ENCODE data around the gene RBBP9. TPM values are rescaled to one million over a fixed set of nuclear protein-coding genes. Genes with fewer than 3 reads are reported as not detected.
"Not testable (repeated sequence)": the region's sequence is repeated elsewhere in the genome, so short reads cannot be mapped to it uniquely, and the experiment has no call there.

Gene RBBP9
- total RNA-seq, 1 experiment from 2014 or later: 6.8 TPM

- peaks cover 84% of the 10 kb centered on the region for H3K36me3 Mint-ChIP-seq (ENCODE audit: insufficient read depth, unreplicated experiment)
- POLR2A ChIA-PET: interaction anchor here (3.9 kb wide), 1 partner anchor 19 kb away, joined by 23 read pairs; the partner anchor contains the start of gene SEC23B
- intact Hi-C loops (cut with micrococcal nuclease): no loop called here
- CTCF ChIA-PET: interaction anchor here (0.6 to 1.6 kb wide), 2 partner anchors 114 to 262 kb away, joined by 3 to 4 read pairs; no protein-coding TSS in a partner anchor
- no peaks in the 10 kb centered on the region for H3K9me3 Mint-ChIP-seq (ENCODE audit: unreplicated experiment)
- no peaks in the 10 kb centered on the region for H3K27me3 Mint-ChIP-seq (ENCODE audit: insufficient read depth, unreplicated experiment)
- DNase-seq (ENCODE audit: unreplicated experiment): no peak
- no peak overlapping the region for H3K4me3 Mint-ChIP-seq (ENCODE audit: unreplicated experiment)
- no peak overlapping the region for H3K27ac Mint-ChIP-seq (ENCODE audit: low read depth, unreplicated experiment)
- H3K4me1 Mint-ChIP-seq (ENCODE audit: insufficient read depth, unreplicated experiment): peaks cover 14% of the 10 kb centered on the region
- no TSS peak for BruUV-seq (replicated peaks)
- TF ChIP-seq CTCF (IDR thresholded peaks at IDR 0.05; ENCODE audit: unreplicated experiment): no peak
Measured at GRCh38 chr20:18527339-18527738, 30.3 kb upstream of the RBBP9 start.

GRCh38 chr20:18526761-18527160 is 29.7 kb upstream of the RBBP9 start:
- ChIA-PET POLR2A (interaction anchor here (3.9 kb wide), 1 partner anchor 18 kb away, joined by 23 read pairs; the partner anchor contains the start of gene SEC23B), CTCF (interaction anchor here (1.6 kb wide), 1 partner anchor 113 kb away, joined by 3 read pairs; no protein-coding TSS in a partner anchor)
- H3K27ac Mint-ChIP-seq (ENCODE audit: low read depth, unreplicated experiment); H3K9me3 Mint-ChIP-seq (ENCODE audit: unreplicated experiment); BruUV-seq (replicated peaks); intact Hi-C loops (cut with micrococcal nuclease); DNase-seq (ENCODE audit: unreplicated experiment); H3K27me3 Mint-ChIP-seq (ENCODE audit: insufficient read depth, unreplicated experiment); H3K4me3 Mint-ChIP-seq (ENCODE audit: unreplicated experiment): not testable (repeated sequence)
- H3K4me1 Mint-ChIP-seq (ENCODE audit: insufficient read depth, unreplicated experiment): peaks cover 14% of the 10 kb centered on the region
- peaks cover 79% of the 10 kb centered on the region for H3K36me3 Mint-ChIP-seq (ENCODE audit: insufficient read depth, unreplicated experiment)

- Mint-ChIP-seq H3K27me3 (ENCODE audit: insufficient read depth, unreplicated experiment) (no peaks in the 10 kb centered on the region), H3K36me3 (ENCODE audit: insufficient read depth, unreplicated experiment) (peaks cover 59% of the 10 kb centered on the region), H3K27ac (ENCODE audit: low read depth, unreplicated experiment) (no peak overlapping the region), H3K4me3 (ENCODE audit: unreplicated experiment) (peak overlapping the region; percentile 30), H3K9me3 (ENCODE audit: unreplicated experiment) (no peaks in the 10 kb centered on the region), H3K4me1 (ENCODE audit: insufficient read depth, unreplicated experiment) (peaks cover 14% of the 10 kb centered on the region)
- BruUV-seq (replicated peaks): no TSS peak
- TF ChIP-seq CTCF (IDR thresholded peaks at IDR 0.05; ENCODE audit: unreplicated experiment): no peak
- POLR2A ChIA-PET: interaction anchor here (0.7 to 3.2 kb wide), 6 partner anchors 10 to 557 kb away, joined by 3 to 31 read pairs (median 8); partner anchors contain the start of genes DZANK1, POLR3F, RBBP9 and SEC23B
- peak; percentile 65 for DNase-seq (ENCODE audit: unreplicated experiment)
- intact Hi-C loops (cut with micrococcal nuclease): no loop called here
- CTCF ChIA-PET: interaction anchor here (0.6 to 1.1 kb wide), 4 partner anchors 9 to 29 kb away, joined by 3 to 4 read pairs (median 3); no protein-coding TSS in a partner anchor
Measured at GRCh38 chr20:18524646-18525045, 27.6 kb upstream of the RBBP9 start.

- no peak for DNase-seq (ENCODE audit: unreplicated experiment)
- CTCF ChIA-PET: interaction anchor here (0.8 kb wide), 1 partner anchor 8 kb away, joined by 3 read pairs; no protein-coding TSS in a partner anchor
- Mint-ChIP-seq H3K36me3 (ENCODE audit: insufficient read depth, unreplicated experiment) (peaks cover 43% of the 10 kb centered on the region), H3K4me1 (ENCODE audit: insufficient read depth, unreplicated experiment) (peaks cover 14% of the 10 kb centered on the region), H3K9me3 (ENCODE audit: unreplicated experiment) (no peaks in the 10 kb centered on the region), H3K27ac (ENCODE audit: low read depth, unreplicated experiment) (no peak overlapping the region), H3K27me3 (ENCODE audit: insufficient read depth, unreplicated experiment) (no peaks in the 10 kb centered on the region), H3K4me3 (ENCODE audit: unreplicated experiment) (no peak overlapping the region)
- BruUV-seq (replicated peaks): no TSS peak
- TF ChIP-seq CTCF (IDR thresholded peaks at IDR 0.05; ENCODE audit: unreplicated experiment): no peak
- intact Hi-C loops (cut with micrococcal nuclease): no loop called here
- POLR2A ChIA-PET: interaction anchor here (3.2 kb wide), 1 partner anchor 15 kb away, joined by 31 read pairs; the partner anchor contains the start of gene SEC23B
Measured at GRCh38 chr20:18523066-18523465, 26.0 kb upstream of the RBBP9 start.

GRCh38 chr20:18522066-18522465 is 25.0 kb upstream of the RBBP9 start:
- H3K4me3 Mint-ChIP-seq (ENCODE audit: unreplicated experiment); H3K27me3 Mint-ChIP-seq (ENCODE audit: insufficient read depth, unreplicated experiment); BruUV-seq (replicated peaks); intact Hi-C loops (cut with micrococcal nuclease); H3K9me3 Mint-ChIP-seq (ENCODE audit: unreplicated experiment); POLR2A ChIA-PET; DNase-seq (ENCODE audit: unreplicated experiment); H3K27ac Mint-ChIP-seq (ENCODE audit: low read depth, unreplicated experiment): not testable (repeated sequence)
- Mint-ChIP-seq H3K4me1 (ENCODE audit: insufficient read depth, unreplicated experiment) (peaks cover 14% of the 10 kb centered on the region), H3K36me3 (ENCODE audit: insufficient read depth, unreplicated experiment) (peaks cover 33% of the 10 kb centered on the region)
- CTCF ChIA-PET: interaction anchor here (0.6 kb wide), 1 partner anchor 25 kb away, joined by 4 read pairs; no protein-coding TSS in a partner anchor
